C4-2B (cell line): ENCODE measurements around the gene ANGPT4.

ENCODE experiments used
- H3K27ac ChIP-seq: fragments of 450-650 bp; 2 replicates; pipeline ENCODE4 v1.5.1; 2017
- ZFX ChIP-seq: fragments of 450-650 bp; IDR thresholded peaks from 2 replicates; pipeline ENCODE4 v1.6.1; 2017
- TF ChIP-seq, protein P1 (sequence below): fragments of 450-650 bp; conservative IDR thresholded peaks from 2 replicates; pipeline ENCODE4 v1.5.1; 2017; ENCODE audit warnings: mild to moderate bottlenecking

Gene ANGPT4

DNA sequence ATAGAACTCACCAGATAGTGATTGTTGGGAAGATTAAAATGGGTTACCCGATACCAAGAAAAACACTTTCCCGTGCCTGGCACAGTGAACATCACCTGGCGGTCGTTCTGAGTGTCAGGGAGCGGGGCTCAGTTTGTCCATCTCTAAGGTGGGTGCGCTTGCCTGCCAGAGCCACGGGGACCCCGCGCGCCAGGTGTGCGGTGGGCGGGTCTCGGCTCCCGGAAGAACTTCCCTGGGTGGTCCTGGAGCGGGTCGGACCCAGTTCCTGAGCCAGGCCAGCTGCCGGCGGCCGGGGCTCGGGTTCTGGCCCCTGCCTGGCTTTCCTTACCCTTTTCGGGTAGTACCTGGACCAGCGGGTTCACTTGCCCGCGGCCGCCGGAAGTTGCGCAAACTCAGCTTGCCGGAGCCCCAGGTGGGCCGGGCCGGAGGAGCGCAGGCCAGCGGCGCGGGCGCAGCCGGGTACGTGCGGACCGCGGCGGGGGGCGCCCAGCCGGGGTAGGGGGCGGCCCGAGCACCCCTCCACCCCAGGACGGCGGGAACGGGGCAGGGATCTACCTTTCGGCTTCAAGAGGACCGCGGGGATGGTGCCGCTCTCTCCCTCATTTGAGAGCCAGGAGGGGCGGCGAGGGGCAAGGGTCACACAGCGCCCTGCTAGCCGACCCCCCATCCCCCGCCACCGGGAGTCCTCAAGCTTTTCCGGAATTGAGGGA is 75.1 kb downstream of the ANGPT4 start:
- peak; percentile 44; the same call in 1 of the 2 replicates for TF ChIP-seq ZFX
- TF ChIP-seq, protein P1, sequence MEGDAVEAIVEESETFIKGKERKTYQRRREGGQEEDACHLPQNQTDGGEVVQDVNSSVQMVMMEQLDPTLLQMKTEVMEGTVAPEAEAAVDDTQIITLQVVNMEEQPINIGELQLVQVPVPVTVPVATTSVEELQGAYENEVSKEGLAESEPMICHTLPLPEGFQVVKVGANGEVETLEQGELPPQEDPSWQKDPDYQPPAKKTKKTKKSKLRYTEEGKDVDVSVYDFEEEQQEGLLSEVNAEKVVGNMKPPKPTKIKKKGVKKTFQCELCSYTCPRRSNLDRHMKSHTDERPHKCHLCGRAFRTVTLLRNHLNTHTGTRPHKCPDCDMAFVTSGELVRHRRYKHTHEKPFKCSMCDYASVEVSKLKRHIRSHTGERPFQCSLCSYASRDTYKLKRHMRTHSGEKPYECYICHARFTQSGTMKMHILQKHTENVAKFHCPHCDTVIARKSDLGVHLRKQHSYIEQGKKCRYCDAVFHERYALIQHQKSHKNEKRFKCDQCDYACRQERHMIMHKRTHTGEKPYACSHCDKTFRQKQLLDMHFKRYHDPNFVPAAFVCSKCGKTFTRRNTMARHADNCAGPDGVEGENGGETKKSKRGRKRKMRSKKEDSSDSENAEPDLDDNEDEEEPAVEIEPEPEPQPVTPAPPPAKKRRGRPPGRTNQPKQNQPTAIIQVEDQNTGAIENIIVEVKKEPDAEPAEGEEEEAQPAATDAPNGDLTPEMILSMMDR: no peak
- peak overlapping the region; percentile 92 for H3K27ac ChIP-seq

DNA sequence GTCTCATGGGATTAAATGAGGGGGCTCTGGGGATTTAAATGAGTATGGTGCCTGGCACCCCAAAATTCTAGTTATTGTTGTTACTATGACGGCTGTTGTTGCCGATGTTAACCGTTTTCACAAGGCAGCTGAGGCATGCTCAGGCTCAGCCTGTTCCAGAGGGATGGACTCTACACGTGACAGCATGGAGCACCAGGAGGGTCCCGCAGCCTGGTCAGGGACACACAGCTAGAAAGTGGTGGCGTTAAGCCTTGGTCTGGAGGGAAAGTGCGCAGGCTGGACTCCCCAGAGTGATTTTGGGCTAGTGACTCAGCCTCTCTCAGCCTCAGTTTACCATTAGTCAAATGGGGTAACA is 75.7 kb downstream of the ANGPT4 start:
- H3K27ac ChIP-seq: peak overlapping the region; percentile 92
- TF ChIP-seq, protein P1: no peak
- TF ChIP-seq ZFX: no peak

DNA sequence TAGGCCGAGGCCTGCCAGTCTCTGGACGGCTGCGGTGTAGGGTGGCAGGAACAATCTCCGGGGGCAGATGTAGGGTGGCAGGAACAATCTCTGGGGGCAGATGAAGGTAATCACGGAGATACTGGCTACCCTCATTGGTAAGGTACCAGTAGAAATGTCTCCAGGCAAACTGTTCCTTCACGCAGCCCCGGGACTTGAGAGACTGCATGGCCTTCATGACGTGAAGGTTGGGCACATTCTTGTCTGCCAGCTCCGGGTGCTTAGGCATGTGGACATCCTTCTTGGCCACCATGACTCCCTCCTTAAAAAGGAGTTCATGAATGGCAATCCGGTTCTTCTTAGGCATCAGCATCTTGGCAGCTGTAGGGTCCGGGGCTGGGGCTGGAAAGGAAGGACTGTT is 76.5 kb downstream of the ANGPT4 start:
- no peak for TF ChIP-seq ZFX
- TF ChIP-seq, protein P1: no peak
- no peak overlapping the region for H3K27ac ChIP-seq

DNA sequence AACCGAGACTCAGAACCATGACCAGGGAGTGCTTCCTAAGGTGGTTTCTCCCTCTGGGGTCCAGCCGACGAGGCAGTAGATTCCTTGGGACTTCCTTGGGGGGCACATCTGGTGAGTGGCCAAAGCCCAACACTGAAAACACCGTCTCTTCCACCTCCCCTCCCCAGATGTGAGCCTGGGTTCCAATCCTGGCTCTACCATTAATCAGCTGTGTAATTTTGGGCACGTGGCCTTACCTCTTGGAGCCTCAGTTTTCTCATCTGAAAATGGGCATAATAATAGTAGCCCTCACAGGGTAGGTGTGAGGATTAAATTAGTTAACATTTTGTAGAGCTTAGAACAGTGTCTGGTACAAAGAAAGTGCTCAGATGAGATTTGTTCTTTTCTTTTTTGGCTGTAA is 77.1 kb downstream of the ANGPT4 start:
- TF ChIP-seq, protein P1: no peak
- no peak for TF ChIP-seq ZFX
- no peak overlapping the region for H3K27ac ChIP-seq

DNA sequence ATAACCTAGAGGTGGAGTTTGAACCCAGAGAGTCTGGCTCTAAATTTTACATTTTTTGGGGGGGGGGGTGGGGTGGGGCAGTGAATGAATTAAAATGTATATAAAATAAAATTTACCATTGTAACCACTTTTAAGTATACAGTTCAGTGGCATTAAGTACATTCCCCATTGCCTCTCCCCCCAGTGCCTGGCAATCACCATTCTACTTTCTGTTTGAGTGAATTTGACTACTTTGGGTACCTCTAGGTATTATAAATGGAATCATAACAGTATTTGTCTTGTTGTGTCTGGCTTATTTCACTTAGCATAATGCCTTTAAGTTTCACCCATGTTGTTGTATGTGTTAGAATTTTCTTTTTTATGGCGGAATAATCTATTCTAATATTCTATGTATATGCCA is 79.9 kb downstream of the ANGPT4 start:
- no peak overlapping the region for H3K27ac ChIP-seq
- TF ChIP-seq ZFX: no peak
- TF ChIP-seq, protein P1: no peak

DNA sequence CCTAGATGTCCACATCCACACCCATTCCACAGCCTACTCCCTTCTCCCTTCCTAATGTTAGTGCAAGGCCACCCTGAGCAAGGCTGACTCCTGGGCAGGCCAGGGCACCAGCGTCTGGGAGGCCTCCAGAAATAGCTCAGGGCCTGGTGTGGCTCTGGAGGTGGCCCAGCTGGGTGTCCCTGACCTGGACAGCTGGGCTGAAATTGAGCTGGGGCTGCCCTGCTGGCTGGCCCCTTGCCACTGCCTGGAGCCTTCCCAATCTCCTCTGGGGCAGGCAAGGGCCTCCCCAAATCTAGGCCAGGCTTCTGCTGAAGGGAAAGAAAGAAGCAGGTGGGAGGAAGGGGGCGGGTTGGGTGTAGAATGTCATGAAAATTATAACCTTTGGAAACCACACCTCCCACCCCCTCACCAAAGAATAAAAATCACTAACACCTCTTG is 80.5 kb downstream of the ANGPT4 start:
- TF ChIP-seq, protein P1: no peak
- no peak for TF ChIP-seq ZFX

DNA sequence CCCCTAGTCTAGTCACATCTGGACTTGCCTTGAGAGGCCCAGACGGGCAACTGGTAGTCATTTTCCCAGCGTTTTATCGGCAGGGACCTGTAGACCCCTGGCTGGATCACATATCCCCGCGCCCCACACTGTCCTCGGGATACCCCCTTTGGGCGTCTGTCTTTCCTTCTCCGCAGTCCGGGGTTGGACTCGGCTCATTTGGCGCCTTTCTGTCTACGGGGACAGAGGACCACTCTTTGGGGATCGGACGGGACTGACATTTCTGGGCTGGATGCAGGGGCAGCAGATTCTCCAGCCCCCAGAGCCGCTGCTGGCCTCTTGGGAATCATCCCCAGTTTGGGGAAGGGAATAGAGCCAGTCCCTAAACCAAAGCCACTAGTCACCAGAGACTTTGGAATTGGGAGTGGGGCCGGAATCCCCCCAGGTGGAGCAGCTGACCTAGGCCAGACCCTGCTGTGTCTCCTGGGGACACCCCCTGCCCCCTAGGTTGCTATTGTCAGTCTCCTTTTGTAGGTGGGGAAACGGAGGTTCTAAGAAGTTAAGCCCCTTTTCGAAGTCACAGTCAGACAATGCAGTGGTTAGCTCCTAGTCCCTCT is 81.9 kb downstream of the ANGPT4 start:
- no peak for TF ChIP-seq ZFX
- TF ChIP-seq, protein P1: no peak
- peak overlapping the region; percentile 89 for H3K27ac ChIP-seq

More for the DNA sequence above, 80.5 kb downstream of the ANGPT4 start:
- H3K27ac ChIP-seq: no peak overlapping the region
